Esophagus muscularis mucosa (tissue), 4 donors: ENCODE data around the gene C6orf141. TPM values are rescaled to one million over a fixed set of nuclear protein-coding genes. Genes with fewer than 3 reads are reported as not detected.

Experiments
- DNase-seq: peaks from one replicate; pipeline ENCODE4 v3.0.0-alpha.2; 2017; ENCODE audit errors: extremely low spot score
- H3K27ac ChIP-seq, 4 donors: fragments of 200-600 bp; sonication (generic); replicated peaks in 1 of 4; 1 replicate in 3 of 4; 2 replicates in 1 of 4; pipeline ENCODE4 v1.5.1; 2016 to 2019; ENCODE audit warnings: mild to moderate bottlenecking in 1 of 4
- H3K27me3 ChIP-seq, 4 donors: fragments of 200-600 bp; sonication (generic); one replicate each; pipeline versions ENCODE4 v1.5.1 to v1.6.0; 2016 to 2019
- H3K36me3 ChIP-seq, 4 donors: fragments of 200-600 bp; sonication (generic); one replicate each; pipeline ENCODE4 v1.5.1; 2016 to 2019
- H3K4me1 ChIP-seq, 4 donors: fragments of 200-600 bp; sonication (generic); one replicate each; pipeline ENCODE4 v1.5.1; 2016 to 2019
- H3K4me3 ChIP-seq, 4 donors: fragments of 200-600 bp; sonication (generic); 1 replicate in 2 of 4; 2 replicates in 2 of 4; pipeline ENCODE4 v1.5.1; 2016 to 2019; ENCODE audit warnings: mild to moderate bottlenecking in 4 of 4, moderate library complexity in 1 of 4
- H3K9me3 ChIP-seq, 4 donors: fragments of 200-600 bp; sonication (generic); 1 replicate in 3 of 4; 2 replicates in 1 of 4; pipeline ENCODE4 v1.5.1; 2016 to 2019
- CTCF ChIP-seq, 3 experiments: fragments of 200-600 bp in 2 of 3; fragments of 450-650 bp in 1 of 3; sonication (generic) in 2 of 3; IDR thresholded peaks; one replicate each; pipeline ENCODE4 v1.5.1; 2017 to 2019; ENCODE audit warnings: antibody characterized with exemption in 3 of 3, mild to moderate bottlenecking in 2 of 3, moderate library complexity in 1 of 3
- EP300 ChIP-seq: sonication (generic); formaldehyde crosslinking; IDR thresholded peaks from one replicate; pipeline ENCODE4 v1.6.1; 2017; ENCODE audit warnings: antibody characterized with exemption
- POLR2A ChIP-seq: fragments of 450-650 bp; IDR thresholded peaks from one replicate; pipeline ENCODE4 v1.6.1; 2017; ENCODE audit warnings: antibody characterized with exemption, moderate library complexity, mild to moderate bottlenecking, low read depth
- POLR2AphosphoS5 ChIP-seq, 2 donors: sonication (generic); formaldehyde crosslinking; IDR thresholded peaks; one replicate each; pipeline ENCODE4 v1.6.1; 2017; ENCODE audit warnings: antibody characterized with exemption in 2 of 2
- WGBS: methylation state at CpG from one replicate; pipeline ENCODE4 v1.1.5; 2018; 5-methylcytosine and 5-hydroxymethylcytosine counted together
- intact Hi-C: fragments of 100-400 bp; cut with DNase I; formaldehyde crosslinking; loops from one replicate; pipeline ENCODE4 v1.15.1; 2023
- total RNA-seq, 4 donors: library from RNA; depleted of rRNA; stranded (reverse); fragments of >200 nt; gene quantifications; one replicate each; pipeline versions ENCODE4 v1.1.0 to v1.2.1, GENCODE V29; 2016

The C6orf141 gene
- total RNA-seq, 4 donors from 2014 or later, result 1.2 to 2.5 (median 1.9) TPM

- Histone ChIP-seq H3K4me1 (no peaks in the 10 kb centered on the region), H3K36me3 (no peaks in the 10 kb centered on the region), H3K9me3 (no peaks in the 10 kb centered on the region), H3K4me3 (no peak overlapping the region), H3K27ac (no peak overlapping the region), H3K27me3 (no peaks in the 10 kb centered on the region)
- TF ChIP-seq CTCF (IDR thresholded peaks at IDR 0.05) (no peak), POLR2AphosphoS5 (IDR thresholded peaks at IDR 0.05) (no peak), EP300 (no peak), POLR2A (no peak)
- DNase-seq, result no peak
- WGBS, result 72% methylated on average over 12 of the region's 12 CpGs
- intact Hi-C loops, result no loop called here
Observed at GRCh38 chr6:49526598-49526997, 23.9 kb upstream of the C6orf141 start.

GRCh38 chr6:49527320-49527719 is 23.1 kb upstream of the C6orf141 start:
- TF ChIP-seq EP300, result no peak
- TF ChIP-seq POLR2A, result no peak
- no peak for TF ChIP-seq POLR2AphosphoS5 (IDR thresholded peaks at IDR 0.05)
- no peak for TF ChIP-seq CTCF (IDR thresholded peaks at IDR 0.05)
- DNase-seq, result no peak
- Histone ChIP-seq H3K36me3 (no peaks in the 10 kb centered on the region), H3K27me3 (no peaks in the 10 kb centered on the region), H3K4me3 (no peak overlapping the region), H3K27ac (no peak overlapping the region), H3K9me3 (no peaks in the 10 kb centered on the region), H3K4me1 (no peaks in the 10 kb centered on the region)
- intact Hi-C loops, result no loop called here
- 63% methylated on average over 1 of the region's 1 CpG for WGBS

GRCh38 chr6:49528571-49528970 is 21.9 kb upstream of the C6orf141 start:
- intact Hi-C loops, result no loop called here

GRCh38 chr6:49530141-49530776 is 20.2 kb upstream of the C6orf141 start:
- WGBS, result 78% methylated on average over 2 of the region's 2 CpGs

More at GRCh38 chr6:49528571-49528970, 21.9 kb upstream of the C6orf141 start:
- Histone ChIP-seq H3K27ac (no peak overlapping the region), H3K4me3 (no peak overlapping the region), H3K4me1 (no peaks in the 10 kb centered on the region), H3K27me3 (no peaks in the 10 kb centered on the region), H3K36me3 (no peaks in the 10 kb centered on the region), H3K9me3 (no peaks in the 10 kb centered on the region)
- no peak for TF ChIP-seq EP300
- no peak for TF ChIP-seq POLR2A
- TF ChIP-seq CTCF (IDR thresholded peaks at IDR 0.05), result no peak
- TF ChIP-seq POLR2AphosphoS5 (IDR thresholded peaks at IDR 0.05), result no peak
- no peak for DNase-seq
- WGBS, result 53% methylated on average over 3 of the region's 3 CpGs

More at GRCh38 chr6:49530141-49530776, 20.2 kb upstream of the C6orf141 start:
- DNase-seq, result no peak
- Histone ChIP-seq H3K27me3 (no peaks in the 10 kb centered on the region), H3K36me3 (no peaks in the 10 kb centered on the region), H3K4me3 (no peak overlapping the region), H3K4me1 (no peaks in the 10 kb centered on the region), H3K27ac (no peak overlapping the region), H3K9me3 (no peaks in the 10 kb centered on the region)
- intact Hi-C loops, result loop anchor here (5.0 kb wide), 1 partner anchor 317 kb away; no protein-coding TSS in a partner anchor
- TF ChIP-seq CTCF (IDR thresholded peaks at IDR 0.05), result no peak
- no peak for TF ChIP-seq POLR2A
- TF ChIP-seq EP300, result no peak
- TF ChIP-seq POLR2AphosphoS5 (IDR thresholded peaks at IDR 0.05), result no peak
